ENCODE measurements around the gene TBX5.

Gene TBX5

GRCh38 chr12:114347861-114348260, 58.1 kb downstream of the TBX5 start:
- TF ChIP-seq TAF1 (IDR thresholded peaks at IDR 0.05; ENCODE audit: borderline replicate concordance, insufficient read depth, low read length) (no peak), SIN3A (IDR thresholded peaks at IDR 0.05; ENCODE audit: borderline replicate concordance, insufficient read depth, low read length) (no peak), POLR2AphosphoS5 (IDR thresholded peaks at IDR 0.05; ENCODE audit: low read depth, low read length) (no peak), FOXP2 (optimal IDR thresholded peaks at IDR 0.05; ENCODE audit: borderline replicate concordance, extremely low read depth, extremely low read length, insufficient read depth) (no peak), REST (IDR thresholded peaks at IDR 0.05; ENCODE audit: insufficient read depth in 1 of 2, low read depth in 2 of 2, low read length in 2 of 2) (no peak)

GRCh38 chr12:114344831-114345230, 61.1 kb downstream of the TBX5 start:
- TF ChIP-seq FOXP2 (optimal IDR thresholded peaks at IDR 0.05; ENCODE audit: borderline replicate concordance, extremely low read depth, extremely low read length, insufficient read depth) (no peak), TAF1 (IDR thresholded peaks at IDR 0.05; ENCODE audit: borderline replicate concordance, insufficient read depth, low read length) (no peak), POLR2AphosphoS5 (IDR thresholded peaks at IDR 0.05; ENCODE audit: low read depth, low read length) (no peak), SIN3A (IDR thresholded peaks at IDR 0.05; ENCODE audit: borderline replicate concordance, insufficient read depth, low read length) (no peak)

- TF ChIP-seq FOXP2 (optimal IDR thresholded peaks at IDR 0.05; ENCODE audit: borderline replicate concordance, extremely low read depth, extremely low read length, insufficient read depth) (no peak), POLR2AphosphoS5 (IDR thresholded peaks at IDR 0.05; ENCODE audit: low read depth, low read length) (no peak), TAF1 (IDR thresholded peaks at IDR 0.05; ENCODE audit: borderline replicate concordance, insufficient read depth, low read length) (no peak), SIN3A (IDR thresholded peaks at IDR 0.05; ENCODE audit: borderline replicate concordance, insufficient read depth, low read length) (no peak), REST (IDR thresholded peaks at IDR 0.05; ENCODE audit: insufficient read depth in 1 of 2, low read depth in 2 of 2, low read length in 2 of 2) (no peak)
Measured at GRCh38 chr12:114344303-114344663, 61.7 kb downstream of the TBX5 start.

GRCh38 chr12:114343585-114344302, 62.2 kb downstream of the TBX5 start:
- TF ChIP-seq FOXP2 (optimal IDR thresholded peaks at IDR 0.05; ENCODE audit: borderline replicate concordance, extremely low read depth, extremely low read length, insufficient read depth) = no peak
- no peak for TF ChIP-seq POLR2AphosphoS5 (IDR thresholded peaks at IDR 0.05; ENCODE audit: low read depth, low read length)
- TF ChIP-seq REST (IDR thresholded peaks at IDR 0.05; ENCODE audit: insufficient read depth in 1 of 2, low read depth in 2 of 2, low read length in 2 of 2) = no peak

- no peak for TF ChIP-seq FOXP2 (optimal IDR thresholded peaks at IDR 0.05; ENCODE audit: borderline replicate concordance, extremely low read depth, extremely low read length, insufficient read depth)
- TF ChIP-seq TAF1 (IDR thresholded peaks at IDR 0.05; ENCODE audit: borderline replicate concordance, insufficient read depth, low read length) = no peak
- no peak for TF ChIP-seq REST (IDR thresholded peaks at IDR 0.05; ENCODE audit: insufficient read depth in 1 of 2, low read depth in 2 of 2, low read length in 2 of 2)
- no peak for TF ChIP-seq SIN3A (IDR thresholded peaks at IDR 0.05; ENCODE audit: borderline replicate concordance, insufficient read depth, low read length)
- no peak for TF ChIP-seq POLR2AphosphoS5 (IDR thresholded peaks at IDR 0.05; ENCODE audit: low read depth, low read length)
Measured at GRCh38 chr12:114342656-114343055, 63.3 kb downstream of the TBX5 start.

Data from PFSK-1 (cell line).